ENCODE measurements around the gene TTC7B.

Gene TTC7B

DNA sequence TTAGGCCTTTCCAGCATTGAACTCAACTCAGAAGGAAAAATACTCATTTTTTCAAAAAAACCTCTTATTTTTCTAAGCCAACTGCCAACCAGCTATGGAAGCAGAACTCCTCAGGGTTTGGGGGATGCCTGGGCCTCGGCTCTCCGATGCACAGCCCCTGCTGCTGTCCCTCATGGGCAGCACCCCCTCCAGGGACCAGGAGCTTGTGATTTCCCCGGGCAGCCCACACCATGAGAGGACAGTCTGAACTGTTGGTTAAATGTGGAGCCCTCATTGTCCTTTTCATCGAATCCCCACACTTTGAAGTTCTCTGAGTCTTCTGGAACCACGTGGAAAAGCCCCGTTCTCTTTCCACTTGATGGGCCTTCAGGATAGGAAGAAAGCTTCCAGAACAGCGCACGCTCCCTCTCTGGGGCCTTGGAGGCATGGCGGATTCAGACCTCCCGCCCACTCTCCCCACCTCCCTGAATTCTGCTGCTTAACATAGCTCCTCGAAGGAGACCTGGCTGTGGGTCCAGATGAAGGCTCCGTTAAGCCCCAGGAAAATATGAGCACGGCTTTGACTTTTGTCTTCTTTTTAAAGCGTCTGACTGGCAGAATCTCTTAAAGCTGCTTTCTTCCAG is 262.8 kb downstream of the TTC7B start:
- no peak for DNase-seq

DNA sequence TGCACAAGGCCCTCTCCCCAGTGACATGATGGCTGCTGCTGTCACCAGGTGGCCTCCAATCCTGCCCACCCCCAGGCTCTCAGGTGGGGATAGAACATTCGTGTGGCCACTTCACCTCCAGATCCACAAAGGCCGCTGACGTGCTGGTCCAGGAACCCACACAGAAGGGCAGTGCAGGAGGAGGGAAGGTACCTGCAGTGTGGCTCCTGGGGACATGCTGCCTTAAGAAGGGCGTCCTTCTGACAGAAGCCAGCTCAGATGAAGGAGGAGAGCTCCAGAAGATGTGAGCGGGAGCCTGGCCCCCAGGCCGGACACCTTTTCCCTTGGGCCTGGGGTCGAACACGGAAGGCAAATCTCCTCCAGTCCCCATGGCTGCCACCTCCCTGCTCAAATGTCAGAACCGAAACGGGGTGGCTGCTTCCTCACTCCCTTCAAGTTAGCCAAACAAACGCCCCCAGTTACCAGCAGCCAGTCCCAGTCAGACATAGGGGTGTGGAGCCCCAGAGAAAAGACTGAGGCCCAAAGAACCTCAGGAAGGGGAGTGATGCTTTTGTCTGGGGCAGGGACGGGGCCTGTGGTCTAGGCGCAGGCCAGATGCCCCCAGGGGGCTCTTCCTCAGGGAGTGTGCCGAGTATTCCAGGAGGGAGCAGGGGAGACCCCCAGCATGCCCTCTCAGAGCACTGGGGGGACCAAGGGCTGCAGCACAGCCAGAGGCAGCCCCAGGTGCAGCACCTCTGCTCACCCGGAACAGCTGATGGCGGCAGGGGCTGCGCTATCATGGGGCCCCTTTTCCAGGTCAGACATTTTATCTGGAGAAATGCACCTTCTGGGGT is 263.5 kb downstream of the TTC7B start:
- DNase-seq, result no peak

DNA sequence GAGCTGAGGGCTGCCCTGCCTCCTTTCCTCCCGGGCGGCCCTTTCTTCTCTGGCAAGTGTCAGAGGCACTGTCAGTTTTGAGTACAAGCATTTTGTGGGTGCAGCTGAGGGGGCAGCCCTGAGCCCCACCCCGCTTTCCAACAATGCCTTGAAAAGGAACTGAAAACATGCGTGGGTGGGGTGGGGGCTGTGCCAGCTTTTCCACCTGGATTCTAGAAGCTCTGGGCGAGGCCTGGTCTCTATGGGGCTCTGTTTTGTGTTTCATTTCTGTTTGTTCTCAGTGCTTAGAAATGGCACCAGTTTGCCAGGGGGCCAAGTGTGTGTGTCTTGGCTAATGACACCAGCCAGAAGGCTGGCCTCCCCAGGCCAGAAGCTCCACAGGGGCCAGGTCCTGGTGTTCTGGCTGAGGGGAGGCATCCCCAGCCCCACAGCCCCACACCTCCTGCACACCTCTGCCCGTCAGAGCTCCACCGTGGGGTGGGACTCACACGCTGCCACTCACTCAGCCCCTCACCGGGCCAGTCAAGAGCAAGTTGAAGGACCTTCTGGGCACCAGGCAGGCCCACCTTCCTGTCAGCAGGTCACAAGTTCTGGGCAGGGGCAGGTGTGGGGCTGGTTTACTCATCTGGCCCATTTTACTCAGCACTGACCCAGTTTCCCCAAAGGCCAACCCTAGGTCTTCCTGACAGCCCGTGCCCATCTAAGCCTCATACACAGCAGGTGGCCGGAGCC is 264.3 kb downstream of the TTC7B start:
- DNase-seq, result no peak

DNA sequence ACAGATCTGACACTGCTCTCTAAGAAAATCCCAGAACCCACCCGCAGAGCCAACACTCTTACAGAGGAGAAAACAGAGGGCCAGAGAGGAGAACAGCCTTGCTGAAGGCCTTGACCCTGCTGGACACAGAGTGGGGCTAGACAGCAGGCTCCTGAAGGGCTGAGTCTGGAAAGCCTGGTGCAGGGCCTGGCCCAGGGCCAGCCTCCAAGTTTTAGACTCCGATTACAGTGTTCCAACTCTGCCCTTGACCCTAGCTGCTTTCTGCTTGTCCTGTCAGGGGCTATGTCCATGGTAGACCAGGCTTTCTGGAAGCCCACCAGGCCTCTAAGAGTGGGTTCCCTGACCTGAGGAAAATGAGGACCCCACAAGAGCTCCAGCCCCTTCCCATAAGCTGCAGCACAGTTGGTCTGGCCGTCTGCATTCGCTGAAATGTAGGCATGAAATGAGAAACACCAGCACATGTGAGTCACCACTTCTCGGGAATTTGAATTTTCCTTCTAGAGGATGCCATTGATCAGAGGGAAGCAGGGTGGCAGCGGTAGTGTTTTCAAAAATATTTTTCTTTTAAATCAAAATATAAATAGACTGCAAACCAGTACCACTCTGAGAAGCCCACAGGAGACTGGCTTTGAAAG is 265.0 kb downstream of the TTC7B start:
- no peak for DNase-seq

DNA sequence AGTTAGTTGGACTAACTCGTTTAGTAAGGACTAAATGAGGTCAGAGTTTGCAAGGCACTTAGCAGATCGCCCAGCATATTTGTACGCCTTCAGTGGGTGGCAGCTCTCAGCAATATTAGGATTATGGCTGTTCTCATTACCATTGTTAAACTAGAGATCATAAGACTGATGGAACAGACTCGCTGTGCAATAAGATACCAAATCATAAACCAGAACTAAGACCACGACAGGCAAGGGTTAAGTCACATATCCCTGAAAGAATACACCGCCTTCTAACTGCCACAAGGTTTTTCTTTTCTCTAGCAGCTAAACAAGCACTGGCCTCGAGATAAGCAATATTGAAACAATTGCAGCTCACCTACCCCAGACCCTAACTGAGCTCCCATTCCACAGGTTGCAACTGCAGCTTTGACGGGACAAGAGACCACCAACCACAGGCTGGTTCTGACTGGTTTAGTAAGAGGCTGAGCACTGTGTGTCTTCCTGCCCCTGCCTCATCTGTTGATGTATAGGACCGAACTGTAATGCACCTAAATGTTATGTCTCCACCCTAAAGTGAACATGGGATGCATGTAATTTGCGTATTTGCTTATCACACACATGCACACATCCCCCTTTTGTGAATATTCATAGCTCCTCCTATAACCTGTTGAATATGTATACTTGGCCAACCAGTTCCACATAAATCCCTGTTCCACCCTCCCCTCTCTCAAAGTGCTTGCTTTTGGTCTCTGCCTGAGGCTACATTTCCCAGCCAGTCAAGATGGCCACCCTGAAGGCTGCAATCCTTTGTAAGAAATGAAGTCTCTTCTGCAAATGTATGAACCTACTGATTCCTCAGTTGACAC is 266.2 kb downstream of the TTC7B start:
- no peak for DNase-seq

DNA sequence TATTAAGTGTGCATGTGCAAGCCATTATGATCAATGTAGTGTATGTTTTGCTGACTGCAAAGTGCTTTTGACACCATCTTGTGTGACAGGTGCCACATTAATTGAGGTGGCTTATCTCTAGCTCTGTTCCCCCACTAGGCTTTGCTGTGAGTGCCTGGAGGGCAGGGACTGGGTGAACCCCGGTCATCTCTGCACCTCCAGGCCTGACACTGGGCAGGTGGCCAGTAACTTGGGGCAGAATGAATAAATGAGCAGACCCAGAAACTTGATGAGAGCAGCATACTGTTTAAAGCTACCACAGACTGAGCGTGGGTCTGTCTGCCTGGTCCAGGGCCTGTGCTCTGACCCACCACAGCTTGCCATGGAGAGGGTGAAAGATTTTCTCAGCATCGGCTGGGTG is 267.8 kb downstream of the TTC7B start:
- no peak for DNase-seq

DNA sequence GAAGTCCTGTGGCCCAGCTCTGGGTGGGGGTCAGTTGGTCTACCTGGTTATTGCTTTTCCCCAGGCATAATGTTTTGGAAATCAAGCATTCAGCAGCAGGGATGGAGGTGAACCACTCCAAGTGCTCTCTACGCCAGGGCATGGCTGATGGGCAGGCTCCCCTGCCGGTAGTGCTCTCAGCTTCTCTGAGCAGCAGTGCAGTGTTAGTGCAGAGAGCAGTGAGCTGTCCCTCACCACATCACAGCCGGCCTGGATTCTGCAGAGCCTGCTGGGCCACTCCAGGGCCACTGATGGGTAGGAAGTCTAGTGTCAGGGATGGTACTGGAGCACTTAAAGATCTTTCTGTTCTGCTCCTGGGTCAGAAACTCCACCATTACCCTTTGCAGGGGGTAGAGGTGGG is 268.3 kb downstream of the TTC7B start:
- DNase-seq, result no peak

DNA sequence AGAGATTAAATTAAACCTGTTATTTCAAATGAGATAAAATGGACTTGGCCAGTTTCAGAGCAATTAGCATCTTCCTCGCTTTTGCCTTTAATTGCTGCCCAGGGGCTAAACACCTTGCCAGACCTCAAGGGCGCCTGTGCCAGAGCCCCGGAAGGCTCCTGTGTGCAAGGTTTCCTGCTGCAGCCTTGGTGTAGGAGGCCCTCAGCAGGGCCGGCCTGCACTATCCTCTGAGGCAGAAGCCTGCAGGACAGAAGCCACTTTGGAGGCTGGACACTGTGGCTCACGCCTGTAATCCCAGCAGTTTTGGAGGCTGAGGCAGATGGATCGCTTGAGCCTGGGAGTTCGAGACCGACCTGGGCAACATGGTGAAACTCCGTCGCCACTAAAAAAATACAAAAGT is 269.0 kb downstream of the TTC7B start:
- no peak for DNase-seq

DNA sequence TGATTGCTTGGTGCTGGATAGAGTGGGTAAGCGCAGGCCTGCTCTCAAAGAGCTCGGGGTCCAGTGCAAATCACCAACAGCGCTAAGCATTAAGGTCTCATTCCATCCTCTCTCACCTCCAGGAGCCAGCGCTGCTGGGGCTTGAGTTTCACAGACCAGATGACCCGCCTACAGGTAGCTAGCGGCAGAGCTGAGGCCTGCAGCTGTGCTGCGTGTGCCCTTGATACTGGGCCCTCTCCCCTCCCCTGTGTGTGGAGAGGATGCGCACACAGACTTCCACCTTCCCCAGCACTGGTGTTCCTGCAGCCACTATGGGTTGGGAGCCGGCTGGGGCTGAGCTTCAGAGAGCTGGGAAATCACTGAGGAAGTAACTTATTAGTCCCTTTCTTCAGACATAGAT is 269.5 kb downstream of the TTC7B start:
- DNase-seq, result no peak

DNA sequence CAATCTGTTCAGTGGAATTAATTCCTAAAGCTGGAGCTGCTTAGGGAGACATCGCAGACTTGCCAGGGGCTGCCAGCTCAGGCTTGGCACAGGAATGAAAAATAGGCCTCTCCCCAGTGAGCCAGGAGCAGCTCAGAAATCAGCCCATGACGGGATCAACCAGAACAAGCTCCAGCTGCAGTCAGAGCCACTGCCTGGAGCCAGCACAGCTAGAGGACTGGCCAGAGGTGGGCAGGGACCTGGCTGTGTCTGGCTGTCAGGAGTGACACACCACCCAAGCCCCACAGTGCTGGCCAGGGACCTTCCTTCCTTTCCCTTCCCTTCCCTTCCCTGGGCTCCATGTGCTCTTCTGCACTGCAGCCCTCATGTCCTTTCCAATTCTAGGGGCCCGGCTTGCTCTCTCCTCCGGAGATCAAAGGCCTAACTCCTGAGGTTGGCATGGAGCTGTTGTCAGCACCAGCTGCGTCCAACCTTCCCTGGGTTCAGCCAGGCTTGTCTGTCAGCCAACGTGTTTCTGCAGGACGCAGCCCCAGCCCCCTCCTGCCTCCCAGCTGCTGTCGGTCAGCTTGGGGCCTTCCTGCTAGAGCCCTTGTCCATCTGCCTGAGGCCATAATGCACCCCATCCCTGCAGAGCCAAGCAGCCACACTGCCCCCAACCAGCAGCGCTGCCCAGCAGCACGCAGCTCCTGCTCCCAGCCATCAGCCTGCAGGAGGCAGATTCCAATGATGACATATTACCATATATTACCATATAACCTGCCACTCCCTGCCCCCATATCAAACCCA is 270.1 kb downstream of the TTC7B start:
- no peak for DNase-seq

DNA sequence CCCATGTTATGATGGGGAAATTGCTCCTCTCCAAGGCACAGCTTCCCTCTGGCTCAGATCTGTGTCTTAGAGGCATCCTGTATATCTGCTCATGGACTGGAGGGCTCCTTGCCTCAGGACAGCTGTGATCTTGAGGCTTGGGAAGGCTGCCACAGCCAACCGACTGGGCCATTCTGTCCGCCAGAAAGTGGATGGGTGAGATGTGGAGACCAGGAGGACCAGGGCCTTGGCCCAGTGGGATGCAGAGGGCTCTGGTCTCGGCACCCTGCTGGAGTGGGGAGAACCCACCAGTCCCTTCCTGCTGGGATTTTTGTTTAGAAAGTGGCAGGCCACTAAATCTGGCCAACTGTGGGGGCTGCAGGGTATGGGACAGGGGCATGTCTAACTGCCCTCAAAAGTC is 270.8 kb downstream of the TTC7B start:
- no peak for DNase-seq

DNA sequence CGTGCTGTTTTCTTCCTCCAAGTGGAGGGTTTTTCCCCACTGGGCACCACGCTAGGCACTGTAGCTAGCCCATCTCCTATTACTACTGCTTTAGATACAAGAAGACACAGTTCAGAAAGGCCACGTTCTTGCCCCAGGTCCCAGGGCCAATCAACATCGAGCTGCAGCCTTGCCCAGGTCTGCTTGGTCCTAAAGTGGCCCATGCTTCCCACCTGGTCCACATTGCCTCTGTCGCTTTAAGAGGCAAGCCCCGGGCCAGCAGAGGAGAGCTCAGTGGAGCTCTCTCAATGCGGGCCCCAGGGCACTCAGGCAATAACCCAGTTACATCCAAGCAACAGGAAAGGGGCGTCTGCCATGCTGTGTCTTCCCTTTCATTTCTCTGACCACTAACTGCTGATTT is 271.3 kb downstream of the TTC7B start:
- DNase-seq, result no peak

DNA sequence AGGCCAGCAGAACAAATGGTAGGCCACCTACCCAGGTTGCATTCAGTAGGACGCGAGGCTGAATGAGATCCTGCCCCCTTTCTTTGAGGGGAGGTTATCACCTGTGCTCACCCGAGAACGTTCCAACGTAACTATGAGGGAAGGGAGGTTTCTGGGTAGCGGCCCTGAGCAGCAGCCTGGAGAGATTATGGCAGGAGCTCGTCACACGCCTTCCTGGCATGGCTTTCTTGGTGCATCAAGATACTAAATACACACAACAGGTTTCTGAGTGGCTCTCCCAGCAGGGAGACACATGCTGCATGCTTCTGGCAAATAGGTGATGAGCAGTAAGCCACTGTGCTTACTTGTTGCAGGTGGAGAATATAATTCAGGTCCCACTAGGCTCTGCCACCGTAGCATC is 271.7 kb downstream of the TTC7B start:
- DNase-seq, result no peak

DNA sequence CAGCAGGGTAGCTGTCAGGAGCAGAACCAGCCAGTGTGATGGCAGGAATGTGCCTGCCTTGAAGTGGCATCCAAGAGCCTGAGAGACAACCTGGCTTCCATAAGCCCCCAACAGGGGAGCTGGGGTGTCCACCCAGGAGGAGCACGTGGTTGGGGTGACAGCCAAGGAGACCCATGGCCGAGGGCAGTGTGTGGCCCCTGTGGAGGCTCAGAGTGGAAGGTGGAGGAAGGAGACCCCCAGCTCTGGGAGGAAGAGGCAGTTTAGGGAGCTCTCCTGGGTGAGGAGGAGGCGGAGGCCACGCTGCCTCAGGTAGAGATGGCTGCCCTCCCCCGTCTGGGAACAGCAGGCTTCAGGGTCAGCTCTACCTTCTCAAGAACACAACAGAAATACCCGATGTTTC is 272.4 kb downstream of the TTC7B start:
- no peak for DNase-seq

DNA sequence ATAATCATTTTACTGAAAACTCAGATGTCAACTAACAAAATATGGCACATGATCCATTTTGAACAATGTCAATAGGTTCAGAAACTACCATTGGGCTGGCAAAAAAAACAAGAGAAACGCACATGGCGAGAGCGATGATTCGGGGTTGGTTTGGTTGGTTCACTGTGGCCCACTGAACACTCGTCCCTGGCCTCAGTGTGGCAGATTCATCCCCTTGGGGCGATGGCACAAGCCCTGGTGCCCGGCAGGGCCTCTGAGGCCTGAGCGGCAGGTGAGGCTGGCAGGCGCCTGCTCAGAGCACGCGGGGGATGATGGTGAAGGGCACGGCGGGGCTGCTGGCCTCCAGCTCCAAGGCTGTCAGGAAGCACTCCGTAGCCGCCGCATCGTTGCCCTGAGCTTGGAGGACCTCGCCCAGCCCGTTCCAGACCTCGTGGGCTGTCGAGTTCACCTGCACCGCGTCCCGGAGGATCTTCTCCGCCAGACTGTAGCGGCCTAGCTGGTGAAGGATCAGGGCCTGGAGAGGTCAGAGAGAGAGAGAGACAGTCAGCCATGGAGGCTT is 275.1 kb downstream of the TTC7B start:
- no peak for DNase-seq

DNA sequence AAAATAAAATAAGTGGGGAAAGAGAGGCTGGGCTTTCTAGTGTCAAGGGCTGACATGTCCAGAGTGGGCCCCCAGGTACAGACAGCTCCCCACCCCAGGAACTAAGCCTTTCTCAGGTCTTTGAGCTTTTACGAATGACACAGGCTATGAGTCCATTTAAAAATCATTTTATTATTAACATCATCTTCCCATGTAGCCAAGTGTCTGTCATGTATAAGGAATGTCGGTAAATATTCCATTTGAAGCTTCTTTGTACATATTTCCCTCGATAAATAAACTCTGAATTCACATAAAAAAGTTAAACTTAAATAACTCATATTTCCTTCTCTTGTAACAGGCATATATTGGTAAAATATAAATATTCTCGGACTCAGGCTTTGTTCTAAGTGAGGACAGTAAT is 275.8 kb downstream of the TTC7B start:
- no peak for DNase-seq

DNA sequence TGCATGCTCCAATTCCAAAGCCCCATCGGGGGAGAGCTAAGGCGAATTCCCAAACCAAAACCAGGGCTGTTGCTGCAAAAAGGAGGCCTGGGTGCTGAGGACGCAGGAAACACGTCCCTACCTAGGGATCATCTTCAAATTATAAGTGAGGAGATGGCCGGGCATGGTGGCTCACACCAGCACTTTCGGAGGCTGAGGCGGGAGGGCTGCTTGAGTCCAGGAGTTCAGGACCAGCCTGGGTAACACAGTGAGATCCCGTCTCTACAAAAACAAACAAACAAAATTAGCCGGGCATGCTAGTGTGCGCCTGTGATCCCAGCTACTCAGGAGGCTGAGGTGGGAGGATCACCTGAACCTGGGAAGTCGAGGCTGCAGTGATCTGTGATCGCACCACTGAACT is 276.2 kb downstream of the TTC7B start:
- DNase-seq, result no peak

DNA sequence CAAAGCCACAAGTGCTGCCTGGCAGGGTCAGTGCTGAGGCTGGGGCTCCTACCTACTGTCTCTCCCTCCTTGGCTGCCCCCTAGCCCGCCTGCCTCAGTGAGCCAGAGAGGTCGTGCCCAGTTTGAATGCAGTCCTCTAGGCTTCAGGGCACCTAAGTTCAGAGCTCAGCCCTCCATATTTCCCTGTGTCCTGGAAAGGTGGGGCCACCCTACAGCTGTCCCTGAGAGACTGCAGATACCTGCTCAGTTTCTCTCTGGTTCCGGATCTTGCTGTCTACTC is 276.8 kb downstream of the TTC7B start:
- DNase-seq, result no peak

DNA sequence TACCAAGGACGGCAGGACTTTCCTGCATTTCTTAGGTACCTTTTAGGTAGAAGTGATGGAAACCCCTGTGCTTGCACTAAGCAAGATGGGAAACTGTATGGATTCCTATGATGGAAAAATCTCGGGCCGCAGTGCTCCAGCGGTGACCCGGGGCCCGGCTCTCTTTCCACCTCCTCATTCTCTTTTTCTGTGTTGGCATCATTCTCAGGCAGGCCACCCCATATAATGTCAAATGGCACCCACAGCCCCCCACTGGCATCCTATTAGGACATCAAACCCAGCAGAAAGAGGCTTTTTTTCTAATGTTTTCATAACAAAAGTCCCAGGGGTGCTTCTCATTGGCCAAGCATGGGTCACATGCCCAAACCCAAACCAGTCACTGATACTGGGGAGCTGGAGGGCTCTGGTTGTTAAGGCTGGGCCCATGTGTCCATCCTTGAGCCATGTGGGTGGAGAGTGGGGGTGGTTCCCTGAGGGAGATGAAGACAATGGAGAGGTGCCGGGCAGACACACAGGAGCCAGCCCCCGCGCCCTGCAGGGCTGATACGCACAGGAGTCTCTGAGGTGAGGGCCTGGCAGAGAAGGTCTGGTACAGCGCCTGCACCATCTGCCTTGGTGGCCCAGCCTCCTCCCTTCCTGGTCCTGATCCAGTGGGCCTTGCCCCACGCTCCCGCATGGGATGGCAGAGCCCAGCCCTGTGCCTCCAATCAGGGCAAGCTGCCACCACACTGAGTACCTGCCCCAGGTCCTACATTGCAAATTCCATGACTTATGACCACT is 277.3 kb downstream of the TTC7B start:
- DNase-seq, result no peak

DNA sequence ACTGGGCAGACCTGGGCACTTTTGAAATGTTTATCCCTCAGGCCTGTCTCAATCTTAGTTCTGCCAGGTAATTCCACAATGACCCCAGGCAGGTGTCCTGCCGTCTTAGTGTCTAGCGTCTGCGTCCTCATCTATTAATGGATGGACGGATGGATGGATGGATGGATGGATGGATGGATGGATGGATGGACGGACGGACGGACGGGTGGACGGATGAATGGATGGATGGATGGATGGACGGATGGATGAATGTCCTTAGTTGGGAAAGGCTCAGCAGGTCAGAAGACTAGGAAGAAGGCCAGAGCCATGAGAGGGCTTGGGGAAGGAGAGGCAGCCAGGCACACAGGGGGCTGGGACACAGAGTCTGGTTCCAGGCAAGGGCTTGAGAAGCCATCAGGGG is 278.1 kb downstream of the TTC7B start:
- DNase-seq, result no peak
